H1 (cell line): Measurements from ENCODE around the gene SPINT2. TPM values are rescaled to one million over a fixed set of nuclear protein-coding genes. Genes with fewer than 3 reads are reported as not detected.

Source experiments
- CTCF ChIA-PET: fragments of 300-600 bp; sonication (Branson Sonifier 250); formaldehyde crosslinking; loops from one replicate; lab custom pipeline; 2021; ENCODE audit not compliant: partially characterized antibody; lab: Charles Lee
- POLR2A ChIA-PET: fragments of 300-600 bp; sonication (Branson Sonifier 250); formaldehyde crosslinking; loops from one replicate; lab custom pipeline; 2021; ENCODE audit warnings: inconsistent platforms; ENCODE audit not compliant: partially characterized antibody; lab: Charles Lee
- DNase-seq, 2 experiments: peaks; one replicate each; pipeline versions ENCODE4 v3.0.0 to v3.0.0-alpha.2; 2010 to 2022; ENCODE audit warnings: low spot score in 2 of 2, low read depth in 1 of 2, mixed read lengths in 1 of 2
- FAIRE-seq: peaks from 2 replicates; lab custom pipeline; 2011; peaks lifted over from hg19 to GRCh38; lab: Jason Lieb, UNC
- H2AFZ ChIP-seq: 2 replicates; pipeline ENCODE4 v1.8.1; 2012; ENCODE audit warnings: low read length, inconsistent platforms
- H2AK5ac ChIP-seq: 2 replicates; pipeline ENCODE4 v1.6.1; 2013; ENCODE audit warnings: low read depth, low read length
- H2BK120ac ChIP-seq: replicated peaks from 2 replicates; pipeline ENCODE3; 2013; ENCODE audit warnings: low read depth, low read length, inconsistent platforms
- H2BK12ac ChIP-seq: 2 replicates; pipeline ENCODE4 v1.6.1; 2013; ENCODE audit warnings: low read depth, low read length
- H2BK15ac ChIP-seq: 2 replicates; pipeline ENCODE4 v1.6.1; 2013; ENCODE audit warnings: low read length
- H2BK20ac ChIP-seq: 2 replicates; pipeline ENCODE4 v1.6.1; 2013; ENCODE audit warnings: low read length
- H2BK5ac ChIP-seq: 2 replicates; pipeline ENCODE4 v1.6.1; 2013; ENCODE audit warnings: low read depth, low read length
- H3K14ac ChIP-seq: 2 replicates; pipeline ENCODE4 v1.6.1; 2013; ENCODE audit warnings: inconsistent platforms; ENCODE audit not compliant: insufficient read length
- H3K18ac ChIP-seq: 2 replicates; pipeline ENCODE4 v1.6.1; 2013; ENCODE audit warnings: low read length; ENCODE audit errors: extremely low read depth
- H3K23ac ChIP-seq: 2 replicates; pipeline ENCODE4 v1.6.1; 2013; ENCODE audit warnings: inconsistent platforms; ENCODE audit not compliant: insufficient read length
- H3K23me2 ChIP-seq: 2 replicates; pipeline ENCODE4 v1.6.1; 2013; ENCODE audit warnings: low read depth, low read length
- H3K27ac ChIP-seq: 2 replicates; pipeline ENCODE4 v1.6.1; 2011; ENCODE audit warnings: low read depth, low read length, inconsistent platforms
- H3K27me3 ChIP-seq, 4 experiments: replicated peaks in 1 of 4; 1 replicate in 1 of 4; 2 replicates in 3 of 4; pipeline versions ENCODE4 v1.6.1 to v1.8.1; 2011 to 2013; ENCODE audit warnings: low read length in 3 of 4, mild to moderate bottlenecking in 3 of 4, inconsistent platforms in 2 of 4, mixed read lengths in 2 of 4, moderate library complexity in 1 of 4; ENCODE audit not compliant: control insufficient read depth in 3 of 4, insufficient read depth in 3 of 4; ENCODE audit errors: extremely low read depth in 1 of 4
- H3K36me3 ChIP-seq, 4 experiments: 2 replicates each; pipeline versions ENCODE4 v1.6.1 to v1.8.1; 2011 to 2013; ENCODE audit warnings: mild to moderate bottlenecking in 4 of 4, low read length in 3 of 4, moderate library complexity in 2 of 4, control low read depth in 1 of 4, inconsistent platforms in 1 of 4; ENCODE audit not compliant: insufficient read depth in 4 of 4, control insufficient read depth in 2 of 4
- H3K4ac ChIP-seq: replicated peaks from 2 replicates; pipeline ENCODE3; 2013; ENCODE audit warnings: low read length, low read depth, mixed read lengths, inconsistent platforms; ENCODE audit not compliant: insufficient read length
- H3K4me1 ChIP-seq, 4 experiments: replicated peaks in 1 of 4; 1 replicate in 1 of 4; 2 replicates in 3 of 4; pipeline versions ENCODE4 v1.6.1 to v1.8.1; 2011 to 2013; ENCODE audit warnings: low read length in 3 of 4, inconsistent platforms in 2 of 4, mixed read lengths in 1 of 4; ENCODE audit not compliant: insufficient read depth in 4 of 4, control insufficient read depth in 3 of 4
- H3K4me2 ChIP-seq, 2 experiments: 2 replicates each; pipeline versions ENCODE4 v1.6.1 to v1.8.1; 2011 to 2013; ENCODE audit warnings: low read depth in 2 of 2, low read length in 2 of 2, control low read depth in 1 of 2, inconsistent platforms in 1 of 2, mild to moderate bottlenecking in 1 of 2; ENCODE audit not compliant: insufficient read depth in 1 of 2
- H3K4me3 ChIP-seq, 4 experiments: fragments of 200-600, 300-600 bp in 1 of 4; sonication (generic), shearing (Covaris generic), sonication (Bioruptor Twin) in 1 of 4; 2 replicates each; pipeline versions ENCODE4 v1.5.1 to v1.8.1; 2011 to 2016; ENCODE audit warnings: low read length in 4 of 4, low read depth in 3 of 4, control low read depth in 2 of 4, inconsistent platforms in 2 of 4, mild to moderate bottlenecking in 2 of 4, mixed read lengths in 1 of 4, moderate library complexity in 1 of 4; ENCODE audit not compliant: insufficient read depth in 2 of 4; ENCODE audit errors: extremely low read depth in 1 of 4
- H3K56ac ChIP-seq: replicated peaks from 2 replicates; pipeline ENCODE3; 2013; ENCODE audit warnings: low read depth, mild to moderate bottlenecking, mixed read lengths, low read length, inconsistent platforms; ENCODE audit not compliant: insufficient read length
- H3K79me1 ChIP-seq: 2 replicates; pipeline ENCODE4 v1.6.1; 2013; ENCODE audit warnings: low read depth, low read length, control low read depth
- H3K79me2 ChIP-seq, 2 experiments: 2 replicates each; pipeline versions ENCODE4 v1.6.1 to v1.8.1; 2012 to 2013; ENCODE audit warnings: low read length in 2 of 2, mild to moderate bottlenecking in 2 of 2, inconsistent platforms in 1 of 2; ENCODE audit not compliant: insufficient read depth in 2 of 2, control insufficient read depth in 1 of 2
- H3K9ac ChIP-seq, 4 experiments: replicated peaks in 1 of 4; 1 replicate in 1 of 4; 2 replicates in 3 of 4; pipeline versions ENCODE4 v1.6.1 to v1.8.1; 2011 to 2013; ENCODE audit warnings: low read depth in 3 of 4, low read length in 3 of 4, control low read depth in 2 of 4, mild to moderate bottlenecking in 2 of 4, moderate library complexity in 2 of 4, inconsistent platforms in 1 of 4; ENCODE audit errors: extremely low read depth in 1 of 4
- H3K9me3 ChIP-seq, 2 experiments: 2 replicates each; pipeline versions ENCODE4 v1.6.1 to v1.8.1; 2012 to 2013; ENCODE audit warnings: mild to moderate bottlenecking in 2 of 2, moderate library complexity in 2 of 2, control low read depth in 1 of 2, inconsistent platforms in 1 of 2, low read depth in 1 of 2, low read length in 1 of 2, mixed read lengths in 1 of 2; ENCODE audit not compliant: insufficient read depth in 2 of 2
- H4K20me1 ChIP-seq, 2 experiments: replicated peaks in 1 of 2; 2 replicates each; pipeline versions ENCODE3 to v1.8.1; 2011 to 2013; ENCODE audit warnings: inconsistent platforms in 2 of 2, low read length in 2 of 2, mild to moderate bottlenecking in 1 of 2; ENCODE audit not compliant: insufficient read depth in 2 of 2, control insufficient read depth in 1 of 2
- H4K5ac ChIP-seq: 2 replicates; pipeline ENCODE4 v1.6.1; 2013; ENCODE audit warnings: low read length, low read depth, mixed read lengths, inconsistent platforms; ENCODE audit not compliant: insufficient read length
- H4K8ac ChIP-seq: 2 replicates; pipeline ENCODE4 v1.8.0; 2013; ENCODE audit warnings: mild to moderate bottlenecking, moderate library complexity, low read length, inconsistent platforms; ENCODE audit not compliant: insufficient read depth; ENCODE audit errors: extremely low read depth
- H4K91ac ChIP-seq: replicated peaks from 2 replicates; pipeline ENCODE3; 2013; ENCODE audit warnings: low read length, mixed read lengths, inconsistent platforms; ENCODE audit not compliant: insufficient read length
- CHD1 ChIP-seq: IDR thresholded peaks from 2 replicates; pipeline ENCODE4 v1.6.1; 2012; ENCODE audit warnings: low read depth, low read length, improper control_type of control experiment
- EP300 ChIP-seq, 2 experiments: IDR thresholded peaks; 1 replicate in 1 of 2; 2 replicates in 1 of 2; pipeline ENCODE4 v1.6.1; 2011 to 2012; ENCODE audit warnings: low read depth in 2 of 2, low read length in 2 of 2, mild to moderate bottlenecking in 2 of 2, borderline replicate concordance in 1 of 2, inconsistent platforms in 1 of 2, moderate library complexity in 1 of 2
- POLR2A ChIP-seq, 2 experiments: IDR thresholded peaks; 1 replicate in 1 of 2; 2 replicates in 1 of 2; pipeline ENCODE4 v1.6.1; 2011; ENCODE audit warnings: low read depth in 2 of 2, low read length in 2 of 2, mild to moderate bottlenecking in 2 of 2; ENCODE audit errors: control extremely low read depth in 1 of 2
- RXRA ChIP-seq: IDR thresholded peaks from 2 replicates; pipeline ENCODE4 v1.6.1; 2011; ENCODE audit warnings: low read depth, mild to moderate bottlenecking, low read length, moderate library complexity; ENCODE audit not compliant: insufficient read depth
- SAP30 ChIP-seq: fragments of 300-600 bp; sonication (generic); IDR thresholded peaks from 2 replicates; pipeline ENCODE4 v1.7.1; 2012; ENCODE audit warnings: low read length, moderate library complexity, mild to moderate bottlenecking, inconsistent platforms; ENCODE audit not compliant: insufficient read depth, insufficient replicate concordance
- TEAD4 ChIP-seq: IDR thresholded peaks from 2 replicates; pipeline ENCODE4 v1.6.1; 2012; ENCODE audit warnings: low read depth, low read length, inconsistent platforms, mixed read lengths
- WGBS, 2 experiments: shearing (Covaris generic) in 1 of 2; methylation state at CpG; one replicate each; pipeline versions ENCODE4 v1.1.6 to v1.1.7; 2013 to 2015; ENCODE audit warnings: low lambda C conversion rate in 2 of 2, mixed read lengths in 2 of 2, inconsistent platforms in 1 of 2, low coverage in 1 of 2, missing lambda C conversion rate in 1 of 2; ENCODE audit not compliant: insufficient replicate concordance in 2 of 2, insufficient coverage in 1 of 2, insufficient read length in 1 of 2; ENCODE audit errors: extremely low coverage in 1 of 2, missing lambda C conversion rate in 1 of 2; 5-methylcytosine and 5-hydroxymethylcytosine counted together
- polyA plus RNA-seq, 7 experiments: library from polyadenylated mRNA; depleted of rRNA in 3 of 7; stranded (reverse) in 5 of 7; unstranded in 2 of 7; fragments of >200 nt in 5 of 7; fragments of 200-250 nt in 2 of 7; gene quantifications; 1 replicate in 5 of 7; 2 replicates in 1 of 7; 4 replicates in 1 of 7; pipeline versions ENCODE4 v1.2.1 to v1.2.3, GENCODE V29; 2011 to 2013; ENCODE audit warnings: missing spikeins in 2 of 7, mixed read lengths in 2 of 7
- total RNA-seq: library from RNA; stranded (reverse); fragmentation: NEBNext Ultra II Directional; extraction: Animal tissue kit (Norgen Biotek cat#: 25700); gene quantifications from 2 replicates; pipeline ENCODE4 v1.2.1, GENCODE V29; 2021
- TF ChIP-seq, protein P1 (sequence below): IDR thresholded peaks from 2 replicates; pipeline ENCODE4 v1.6.1; 2012; ENCODE audit warnings: inconsistent platforms
- TF ChIP-seq, protein P2 (sequence below): IDR thresholded peaks from 2 replicates; pipeline ENCODE4 v1.6.1; 2012; ENCODE audit warnings: low read length, inconsistent platforms

Gene SPINT2
- total and polyA plus RNA-seq, 2 of the 8 experiments (the other 6 are each of a cell fraction or from before 2014, with no cell fraction given) = 294 to 296 TPM

DNA sequence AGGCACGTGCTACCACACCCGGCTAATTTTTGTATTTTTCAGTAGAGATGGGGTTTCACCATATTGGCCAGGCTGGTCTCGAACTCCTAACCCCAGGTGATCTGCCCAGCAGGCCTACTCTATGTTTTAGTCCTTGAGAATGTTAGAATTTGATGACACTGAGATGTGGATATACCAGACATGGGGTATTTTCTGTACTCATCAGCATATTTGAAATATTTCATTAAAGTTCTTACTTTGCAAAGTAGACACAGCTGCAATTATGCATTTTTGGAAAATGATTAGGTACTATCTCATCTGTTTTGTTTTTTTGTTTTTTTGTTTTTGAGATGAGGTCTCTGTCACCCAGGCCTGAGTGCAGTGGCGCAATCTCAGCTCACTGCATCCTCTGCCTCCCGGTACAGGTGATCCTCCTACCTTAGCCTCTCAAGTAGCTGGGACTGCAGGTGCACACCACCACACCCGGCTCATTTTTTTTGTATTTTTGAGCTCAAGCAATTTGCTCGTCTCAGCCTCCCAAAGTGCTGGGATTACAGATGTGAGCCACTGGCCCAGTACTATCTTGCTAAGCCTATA is 12.7 kb downstream of the SPINT2 start:
- no peak overlapping the region for H2BK15ac ChIP-seq
- H4K20me1 ChIP-seq = peaks cover 25 to 28% of the 10 kb centered on the region in 2 experiments
- H3K4me2 ChIP-seq = no peak overlapping the region
- H3K56ac ChIP-seq = no peak overlapping the region
- H4K8ac ChIP-seq = no peak overlapping the region
- TF ChIP-seq RXRA (no peak), SAP30 (no peak), EP300 (IDR thresholded peaks at IDR 0.05; ENCODE audit: borderline replicate concordance in 1 of 2, low read depth in 2 of 2, low read length in 2 of 2) (no peak), TEAD4 (no peak), POLR2A (IDR thresholded peaks at IDR 0.05; ENCODE audit: control extremely low read depth in 1 of 2, low read depth in 2 of 2, low read length in 2 of 2) (no peak), CHD1 (no peak)
- TF ChIP-seq, protein P1, sequence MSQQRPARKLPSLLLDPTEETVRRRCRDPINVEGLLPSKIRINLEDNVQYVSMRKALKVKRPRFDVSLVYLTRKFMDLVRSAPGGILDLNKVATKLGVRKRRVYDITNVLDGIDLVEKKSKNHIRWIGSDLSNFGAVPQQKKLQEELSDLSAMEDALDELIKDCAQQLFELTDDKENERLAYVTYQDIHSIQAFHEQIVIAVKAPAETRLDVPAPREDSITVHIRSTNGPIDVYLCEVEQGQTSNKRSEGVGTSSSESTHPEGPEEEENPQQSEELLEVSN = no peak
- TF ChIP-seq, protein P2, sequence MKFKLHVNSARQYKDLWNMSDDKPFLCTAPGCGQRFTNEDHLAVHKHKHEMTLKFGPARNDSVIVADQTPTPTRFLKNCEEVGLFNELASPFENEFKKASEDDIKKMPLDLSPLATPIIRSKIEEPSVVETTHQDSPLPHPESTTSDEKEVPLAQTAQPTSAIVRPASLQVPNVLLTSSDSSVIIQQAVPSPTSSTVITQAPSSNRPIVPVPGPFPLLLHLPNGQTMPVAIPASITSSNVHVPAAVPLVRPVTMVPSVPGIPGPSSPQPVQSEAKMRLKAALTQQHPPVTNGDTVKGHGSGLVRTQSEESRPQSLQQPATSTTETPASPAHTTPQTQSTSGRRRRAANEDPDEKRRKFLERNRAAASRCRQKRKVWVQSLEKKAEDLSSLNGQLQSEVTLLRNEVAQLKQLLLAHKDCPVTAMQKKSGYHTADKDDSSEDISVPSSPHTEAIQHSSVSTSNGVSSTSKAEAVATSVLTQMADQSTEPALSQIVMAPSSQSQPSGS = no peak
- FAIRE-seq (no peak), DNase-seq (no peak)
- no peak overlapping the region for H3K4ac ChIP-seq
- H3K9ac ChIP-seq = no peak overlapping the region
- 97% methylated on average over 7 of the region's 7 CpGs; no CpG with 5 or more reads in 1 of the 2 experiments for WGBS, 2 experiments
- H3K79me2 ChIP-seq = peaks cover 8 to 88% of the 10 kb centered on the region in 2 experiments
- no peak overlapping the region for H3K14ac ChIP-seq
- H3K4me3 ChIP-seq = no peak overlapping the region
- H2BK20ac ChIP-seq = no peak overlapping the region
- H4K91ac ChIP-seq = no peak overlapping the region
- no peaks in the 10 kb centered on the region for H3K9me3 ChIP-seq
- peaks cover 19% of the 10 kb centered on the region for H3K79me1 ChIP-seq
- no peak overlapping the region for H3K27ac ChIP-seq
- peaks cover 0 to 5% (median 3%) of the 10 kb centered on the region in 4 experiments; a peak in 4 of 8 replicates for H3K36me3 ChIP-seq
- H2AK5ac ChIP-seq = no peak overlapping the region
- no peak overlapping the region for H2AFZ ChIP-seq
- no peak overlapping the region for H2BK5ac ChIP-seq
- no peaks in the 10 kb centered on the region; a peak in 1 of 7 replicates for H3K4me1 ChIP-seq
- H3K23ac ChIP-seq = no peak overlapping the region
- no peak overlapping the region for H4K5ac ChIP-seq
- no peak overlapping the region for H3K18ac ChIP-seq
- no peak overlapping the region for H2BK120ac ChIP-seq
- H3K23me2 ChIP-seq = no peaks in the 10 kb centered on the region
- ChIA-PET POLR2A (interaction anchor here (0.8 to 3.7 kb wide), 5 partner anchors 9 to 42 kb away, joined by 3 to 25 read pairs (median 5); partner anchors contain the start of genes C19orf33 and KCNK6), CTCF (interaction anchor here (0.6 to 2.7 kb wide), 9 partner anchors 9 to 143 kb away, joined by 3 to 9 read pairs (median 4); partner anchors contain the start of genes CATSPERG, PPP1R14A and SPINT2)
- H2BK12ac ChIP-seq = no peak overlapping the region
- no peaks in the 10 kb centered on the region for H3K27me3 ChIP-seq
